SK-N-SH treated with all-trans-retinoic acid at 6 μM for 48 hours (cell line): ENCODE measurements around the gene NELFCD.
A peak's percentile ranks its signal among the peaks of the same experiment; 100 is the strongest.

ENCODE experiments used
- ARNTL ChIP-seq: fragments of 450-650 bp; formaldehyde crosslinking; IDR thresholded peaks from 2 replicates; pipeline ENCODE4 v1.5.0; 2020; ENCODE audit warnings: low read depth, mild to moderate bottlenecking, moderate library complexity, borderline replicate concordance
- CSDC2 ChIP-seq: fragments of 250-450 bp; sonication (Bioruptor Pico); IDR thresholded peaks from 2 replicates; pipeline ENCODE4 v1.5.0; 2020; ENCODE audit warnings: mild to moderate bottlenecking, moderate library complexity
- ESRRG ChIP-seq: fragments of 250-450 bp; sonication (Bioruptor Pico); IDR thresholded peaks from 2 replicates; pipeline ENCODE4 v1.6.1; 2021; ENCODE audit warnings: mild to moderate bottlenecking
- GLIS3 ChIP-seq: fragments of 250-450 bp; sonication (Bioruptor Pico); IDR thresholded peaks from 2 replicates; pipeline ENCODE4 v1.5.0; 2020; ENCODE audit warnings: mild to moderate bottlenecking, moderate library complexity
- ISL1 ChIP-seq: fragments of 250-450 bp; sonication (Bioruptor Pico); IDR thresholded peaks from 2 replicates; pipeline ENCODE4 v2.1.2; 2022; ENCODE audit warnings: mild to moderate bottlenecking, moderate library complexity
- RARB ChIP-seq: fragments of 250-450 bp; sonication (Bioruptor Pico); IDR thresholded peaks from 2 replicates; pipeline ENCODE4 v1.8.0; 2021; ENCODE audit warnings: mild to moderate bottlenecking, moderate library complexity
- SNAI2 ChIP-seq: fragments of 250-450 bp; sonication (Bioruptor Pico); IDR thresholded peaks from 2 replicates; pipeline ENCODE4 v1.5.0; 2020; ENCODE audit warnings: mild to moderate bottlenecking, moderate library complexity
- TCF4 ChIP-seq: fragments of 250-450 bp; sonication (Bioruptor Pico); IDR thresholded peaks from 2 replicates; pipeline ENCODE4 v1.8.0; 2021; ENCODE audit warnings: mild to moderate bottlenecking, moderate library complexity, borderline replicate concordance
- TOX ChIP-seq: fragments of 250-450 bp; sonication (Bioruptor Pico); IDR thresholded peaks from 2 replicates; pipeline ENCODE4 v1.8.0; 2021; ENCODE audit warnings: mild to moderate bottlenecking, moderate library complexity, borderline replicate concordance
- ZC3H10 ChIP-seq: fragments of 250-450 bp; sonication (Bioruptor Pico); IDR thresholded peaks from 2 replicates; pipeline ENCODE4 v1.5.1; 2021; ENCODE audit warnings: mild to moderate bottlenecking, moderate library complexity
- ZFP3 ChIP-seq: fragments of 250-450 bp; sonication (Bioruptor Pico); IDR thresholded peaks from 2 replicates; pipeline ENCODE4 v1.5.0; 2020; ENCODE audit warnings: mild to moderate bottlenecking, moderate library complexity
- TF ChIP-seq, protein P1 (sequence below): fragments of 250-450 bp; sonication (Bioruptor Pico); IDR thresholded peaks from 2 replicates; pipeline ENCODE4 v1.5.1; 2020; ENCODE audit warnings: low read depth, mild to moderate bottlenecking, moderate library complexity
- TF ChIP-seq, protein P2 (sequence below): fragments of 250-450 bp; sonication (Bioruptor Pico); IDR thresholded peaks from 2 replicates; pipeline ENCODE4 v1.8.0; 2021; ENCODE audit warnings: low read depth, mild to moderate bottlenecking, moderate library complexity, borderline replicate concordance
- TF ChIP-seq, protein P3 (sequence below): fragments of 250-450 bp; sonication (Bioruptor Pico); IDR thresholded peaks from 2 replicates; pipeline ENCODE4 v1.5.1; 2021; ENCODE audit warnings: mild to moderate bottlenecking, moderate library complexity

DNA sequence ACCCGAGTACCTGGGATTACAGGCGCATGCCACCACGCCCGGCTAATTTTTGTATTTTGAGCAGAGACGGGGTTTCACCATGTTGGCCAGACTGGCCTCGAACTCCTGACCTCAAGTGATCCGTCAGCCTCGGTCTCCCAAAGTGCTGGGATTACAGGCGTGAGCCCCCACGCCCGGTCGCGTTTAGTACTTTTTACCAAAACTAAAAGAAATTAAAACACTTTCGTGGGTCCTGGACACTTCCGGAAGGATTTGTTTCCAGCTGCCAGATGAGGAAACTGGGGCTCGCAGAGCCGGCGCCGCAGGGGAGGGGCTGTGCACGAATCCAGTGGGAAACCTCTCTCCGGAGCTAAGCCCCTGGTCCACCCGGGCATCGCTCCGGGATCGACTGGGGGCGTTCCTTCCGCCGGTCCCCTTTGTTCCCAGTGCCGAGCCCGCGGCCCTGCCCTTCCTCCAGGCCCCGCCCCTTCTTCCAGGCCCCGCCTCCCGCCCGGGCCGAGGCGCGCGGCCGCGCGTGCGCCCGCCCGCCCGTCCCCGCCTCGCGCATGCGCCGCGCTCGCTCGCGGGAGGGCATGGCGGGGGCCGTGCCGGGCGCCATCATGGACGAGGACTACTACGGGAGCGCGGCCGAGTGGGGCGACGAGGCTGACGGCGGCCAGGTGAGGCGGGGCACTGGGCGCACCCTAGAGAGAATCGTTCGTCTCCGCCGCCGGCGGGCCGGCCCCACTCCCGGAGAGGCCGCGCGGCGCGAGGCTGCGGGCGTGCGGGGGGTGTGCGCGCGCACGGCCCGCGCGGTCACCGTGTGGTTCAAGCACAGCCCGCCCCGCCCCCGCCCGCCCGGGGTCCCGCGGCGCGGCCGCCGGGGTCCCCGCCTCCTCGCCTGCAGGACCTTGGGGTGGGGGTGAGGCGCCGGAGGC is at the start of gene NELFCD:
- TF ChIP-seq ZC3H10 (CRISPR knock-in tag) (no peak), TOX (CRISPR knock-in tag) (no peak), TCF4 (CRISPR knock-in tag) (no peak), SNAI2 (CRISPR knock-in tag) (no peak), RARB (CRISPR knock-in tag) (no peak), ISL1 (CRISPR knock-in tag) (no peak), GLIS3 (CRISPR knock-in tag) (no peak), CSDC2 (CRISPR knock-in tag) (peak; percentile 73; the same call in 1 of the 2 replicates), ZFP3 (CRISPR knock-in tag) (no peak), ARNTL (CRISPR knock-in tag) (no peak), ESRRG (CRISPR knock-in tag) (no peak)
- TF ChIP-seq, protein P1, sequence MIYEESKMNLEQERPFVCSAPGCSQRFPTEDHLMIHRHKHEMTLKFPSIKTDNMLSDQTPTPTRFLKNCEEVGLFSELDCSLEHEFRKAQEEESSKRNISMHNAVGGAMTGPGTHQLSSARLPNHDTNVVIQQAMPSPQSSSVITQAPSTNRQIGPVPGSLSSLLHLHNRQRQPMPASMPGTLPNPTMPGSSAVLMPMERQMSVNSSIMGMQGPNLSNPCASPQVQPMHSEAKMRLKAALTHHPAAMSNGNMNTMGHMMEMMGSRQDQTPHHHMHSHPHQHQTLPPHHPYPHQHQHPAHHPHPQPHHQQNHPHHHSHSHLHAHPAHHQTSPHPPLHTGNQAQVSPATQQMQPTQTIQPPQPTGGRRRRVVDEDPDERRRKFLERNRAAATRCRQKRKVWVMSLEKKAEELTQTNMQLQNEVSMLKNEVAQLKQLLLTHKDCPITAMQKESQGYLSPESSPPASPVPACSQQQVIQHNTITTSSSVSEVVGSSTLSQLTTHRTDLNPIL (CRISPR knock-in tag): no peak
- TF ChIP-seq, protein P2, sequence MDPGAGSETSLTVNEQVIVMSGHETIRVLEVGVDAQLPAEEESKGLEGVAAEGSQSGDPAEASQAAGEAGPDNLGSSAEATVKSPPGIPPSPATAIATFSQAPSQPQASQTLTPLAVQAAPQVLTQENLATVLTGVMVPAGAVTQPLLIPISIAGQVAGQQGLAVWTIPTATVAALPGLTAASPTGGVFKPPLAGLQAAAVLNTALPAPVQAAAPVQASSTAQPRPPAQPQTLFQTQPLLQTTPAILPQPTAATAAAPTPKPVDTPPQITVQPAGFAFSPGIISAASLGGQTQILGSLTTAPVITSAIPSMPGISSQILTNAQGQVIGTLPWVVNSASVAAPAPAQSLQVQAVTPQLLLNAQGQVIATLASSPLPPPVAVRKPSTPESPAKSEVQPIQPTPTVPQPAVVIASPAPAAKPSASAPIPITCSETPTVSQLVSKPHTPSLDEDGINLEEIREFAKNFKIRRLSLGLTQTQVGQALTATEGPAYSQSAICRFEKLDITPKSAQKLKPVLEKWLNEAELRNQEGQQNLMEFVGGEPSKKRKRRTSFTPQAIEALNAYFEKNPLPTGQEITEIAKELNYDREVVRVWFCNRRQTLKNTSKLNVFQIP (CRISPR knock-in tag): no peak
- TF ChIP-seq, protein P3, sequence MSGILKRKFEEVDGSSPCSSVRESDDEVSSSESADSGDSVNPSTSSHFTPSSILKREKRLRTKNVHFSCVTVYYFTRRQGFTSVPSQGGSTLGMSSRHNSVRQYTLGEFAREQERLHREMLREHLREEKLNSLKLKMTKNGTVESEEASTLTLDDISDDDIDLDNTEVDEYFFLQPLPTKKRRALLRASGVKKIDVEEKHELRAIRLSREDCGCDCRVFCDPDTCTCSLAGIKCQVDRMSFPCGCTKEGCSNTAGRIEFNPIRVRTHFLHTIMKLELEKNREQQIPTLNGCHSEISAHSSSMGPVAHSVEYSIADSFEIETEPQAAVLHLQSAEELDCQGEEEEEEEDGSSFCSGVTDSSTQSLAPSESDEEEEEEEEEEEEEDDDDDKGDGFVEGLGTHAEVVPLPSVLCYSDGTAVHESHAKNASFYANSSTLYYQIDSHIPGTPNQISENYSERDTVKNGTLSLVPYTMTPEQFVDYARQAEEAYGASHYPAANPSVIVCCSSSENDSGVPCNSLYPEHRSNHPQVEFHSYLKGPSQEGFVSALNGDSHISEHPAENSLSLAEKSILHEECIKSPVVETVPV (CRISPR knock-in tag): no peak
